ENCODE measurements around the gene C5orf22. TPM values are rescaled to one million over a fixed set of nuclear protein-coding genes. Genes with fewer than 3 reads are reported as not detected.

The C5orf22 gene
- total RNA-seq, 1 experiment from 2014 or later: 40.6 TPM

DNA sequence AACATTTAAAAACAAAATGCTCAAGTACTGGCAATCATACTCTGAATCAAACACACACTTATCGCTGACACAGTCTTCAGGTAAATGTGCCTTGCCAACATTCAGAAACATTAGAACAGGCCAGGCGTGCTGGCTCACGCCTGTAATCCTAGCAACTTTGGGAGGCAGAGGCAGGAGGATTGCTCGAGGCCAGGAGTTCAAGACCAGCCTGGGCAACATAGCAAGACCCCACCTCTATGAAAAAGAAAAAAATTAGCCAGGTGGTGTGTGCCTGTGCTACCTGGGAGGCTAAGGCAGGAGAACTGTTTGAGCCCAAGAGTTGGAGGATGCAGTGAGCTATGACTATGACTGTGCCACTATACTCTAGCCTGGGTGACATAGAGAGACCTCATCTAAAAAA lies 20.8 kb upstream of the C5orf22 start:
- no peaks in the 10 kb centered on the region for H3K9me3 Mint-ChIP-seq
- CTCF ChIA-PET: no interaction called here

DNA sequence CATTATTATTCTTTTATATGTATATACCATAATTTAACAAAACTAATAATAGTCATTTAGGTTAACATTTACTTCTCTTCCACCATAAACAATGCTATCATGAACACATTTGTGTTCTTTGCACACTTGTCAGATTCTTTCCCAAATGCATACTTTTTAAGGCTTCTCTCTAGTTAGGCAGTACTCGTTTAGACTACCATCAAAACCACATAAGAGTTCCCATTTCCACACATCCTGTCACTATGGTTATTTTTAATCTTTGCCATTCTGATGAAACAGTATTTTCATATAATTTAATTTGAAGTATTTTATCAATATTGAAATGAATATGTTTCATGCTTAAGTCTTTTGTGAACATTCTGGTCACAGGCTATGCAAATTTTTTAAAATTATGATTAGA lies 15.3 kb upstream of the C5orf22 start:
- ChIA-PET CTCF (no interaction called here), POLR2A (no interaction called here)
- TF ChIP-seq ZNF396 (CRISPR knock-in tag; IDR thresholded peaks at IDR 0.05; ENCODE audit: borderline replicate concordance) (no peak), MXD4 (CRISPR knock-in tag; IDR thresholded peaks at IDR 0.05; ENCODE audit: borderline replicate concordance) (no peak), SMAD3 (CRISPR knock-in tag; IDR thresholded peaks at IDR 0.05; ENCODE audit: borderline replicate concordance) (no peak), ZNF121 (CRISPR knock-in tag; IDR thresholded peaks at IDR 0.05) (no peak), FOXP1 (CRISPR knock-in tag; IDR thresholded peaks at IDR 0.05; ENCODE audit: borderline replicate concordance) (no peak), NR1H2 (CRISPR knock-in tag; IDR thresholded peaks at IDR 0.05) (no peak), GABPB1 (CRISPR knock-in tag; IDR thresholded peaks at IDR 0.05) (no peak), ZNF416 (CRISPR knock-in tag; IDR thresholded peaks at IDR 0.05) (no peak), ZNF423 (CRISPR knock-in tag; IDR thresholded peaks at IDR 0.05) (no peak)
- TF ChIP-seq, protein P1, sequence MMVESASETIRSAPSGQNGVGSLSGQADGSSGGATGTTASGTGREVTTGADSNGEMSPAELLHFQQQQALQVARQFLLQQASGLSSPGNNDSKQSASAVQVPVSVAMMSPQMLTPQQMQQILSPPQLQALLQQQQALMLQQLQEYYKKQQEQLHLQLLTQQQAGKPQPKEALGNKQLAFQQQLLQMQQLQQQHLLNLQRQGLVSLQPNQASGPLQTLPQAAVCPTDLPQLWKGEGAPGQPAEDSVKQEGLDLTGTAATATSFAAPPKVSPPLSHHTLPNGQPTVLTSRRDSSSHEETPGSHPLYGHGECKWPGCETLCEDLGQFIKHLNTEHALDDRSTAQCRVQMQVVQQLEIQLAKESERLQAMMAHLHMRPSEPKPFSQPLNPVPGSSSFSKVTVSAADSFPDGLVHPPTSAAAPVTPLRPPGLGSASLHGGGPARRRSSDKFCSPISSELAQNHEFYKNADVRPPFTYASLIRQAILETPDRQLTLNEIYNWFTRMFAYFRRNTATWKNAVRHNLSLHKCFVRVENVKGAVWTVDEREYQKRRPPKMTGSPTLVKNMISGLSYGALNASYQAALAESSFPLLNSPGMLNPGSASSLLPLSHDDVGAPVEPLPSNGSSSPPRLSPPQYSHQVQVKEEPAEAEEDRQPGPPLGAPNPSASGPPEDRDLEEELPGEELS (CRISPR knock-in tag; IDR thresholded peaks at IDR 0.05): no peak
- TF ChIP-seq, protein P2, sequence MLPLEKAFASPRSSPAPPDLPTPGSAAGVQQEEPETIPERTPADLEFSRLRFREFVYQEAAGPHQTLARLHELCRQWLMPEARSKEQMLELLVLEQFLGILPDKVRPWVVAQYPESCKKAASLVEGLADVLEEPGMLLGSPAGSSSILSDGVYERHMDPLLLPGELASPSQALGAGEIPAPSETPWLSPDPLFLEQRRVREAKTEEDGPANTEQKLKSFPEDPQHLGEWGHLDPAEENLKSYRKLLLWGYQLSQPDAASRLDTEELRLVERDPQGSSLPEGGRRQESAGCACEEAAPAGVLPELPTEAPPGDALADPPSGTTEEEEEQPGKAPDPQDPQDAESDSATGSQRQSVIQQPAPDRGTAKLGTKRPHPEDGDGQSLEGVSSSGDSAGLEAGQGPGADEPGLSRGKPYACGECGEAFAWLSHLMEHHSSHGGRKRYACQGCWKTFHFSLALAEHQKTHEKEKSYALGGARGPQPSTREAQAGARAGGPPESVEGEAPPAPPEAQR (CRISPR knock-in tag; IDR thresholded peaks at IDR 0.05): no peak
- TF ChIP-seq, protein P3, sequence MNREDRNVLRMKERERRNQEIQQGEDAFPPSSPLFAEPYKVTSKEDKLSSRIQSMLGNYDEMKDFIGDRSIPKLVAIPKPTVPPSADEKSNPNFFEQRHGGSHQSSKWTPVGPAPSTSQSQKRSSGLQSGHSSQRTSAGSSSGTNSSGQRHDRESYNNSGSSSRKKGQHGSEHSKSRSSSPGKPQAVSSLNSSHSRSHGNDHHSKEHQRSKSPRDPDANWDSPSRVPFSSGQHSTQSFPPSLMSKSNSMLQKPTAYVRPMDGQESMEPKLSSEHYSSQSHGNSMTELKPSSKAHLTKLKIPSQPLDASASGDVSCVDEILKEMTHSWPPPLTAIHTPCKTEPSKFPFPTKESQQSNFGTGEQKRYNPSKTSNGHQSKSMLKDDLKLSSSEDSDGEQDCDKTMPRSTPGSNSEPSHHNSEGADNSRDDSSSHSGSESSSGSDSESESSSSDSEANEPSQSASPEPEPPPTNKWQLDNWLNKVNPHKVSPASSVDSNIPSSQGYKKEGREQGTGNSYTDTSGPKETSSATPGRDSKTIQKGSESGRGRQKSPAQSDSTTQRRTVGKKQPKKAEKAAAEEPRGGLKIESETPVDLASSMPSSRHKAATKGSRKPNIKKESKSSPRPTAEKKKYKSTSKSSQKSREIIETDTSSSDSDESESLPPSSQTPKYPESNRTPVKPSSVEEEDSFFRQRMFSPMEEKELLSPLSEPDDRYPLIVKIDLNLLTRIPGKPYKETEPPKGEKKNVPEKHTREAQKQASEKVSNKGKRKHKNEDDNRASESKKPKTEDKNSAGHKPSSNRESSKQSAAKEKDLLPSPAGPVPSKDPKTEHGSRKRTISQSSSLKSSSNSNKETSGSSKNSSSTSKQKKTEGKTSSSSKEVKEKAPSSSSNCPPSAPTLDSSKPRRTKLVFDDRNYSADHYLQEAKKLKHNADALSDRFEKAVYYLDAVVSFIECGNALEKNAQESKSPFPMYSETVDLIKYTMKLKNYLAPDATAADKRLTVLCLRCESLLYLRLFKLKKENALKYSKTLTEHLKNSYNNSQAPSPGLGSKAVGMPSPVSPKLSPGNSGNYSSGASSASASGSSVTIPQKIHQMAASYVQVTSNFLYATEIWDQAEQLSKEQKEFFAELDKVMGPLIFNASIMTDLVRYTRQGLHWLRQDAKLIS (CRISPR knock-in tag; IDR thresholded peaks at IDR 0.05; ENCODE audit: borderline replicate concordance): no peak
- Mint-ChIP-seq H3K27me3 (ENCODE audit: low read depth) (no peaks in the 10 kb centered on the region), H3K27ac (no peak overlapping the region), H3K4me1 (no peaks in the 10 kb centered on the region), H3K36me3 (peaks cover 52% of the 10 kb centered on the region), H3K9me3 (no peaks in the 10 kb centered on the region), H3K4me3 (no peak overlapping the region)
- ATAC-seq (no peak), DNase-seq (ENCODE audit: low spot score) (no peak)

More for the DNA sequence above, 20.8 kb upstream of the C5orf22 start:
- DNase-seq (ENCODE audit: low spot score) (no peak), ATAC-seq (no peak)
- POLR2A ChIA-PET: interaction anchor here (0.9 kb wide), 1 partner anchor 21 kb away, joined by 3 read pairs; the partner anchor contains the start of gene C5orf22
- Mint-ChIP-seq H3K36me3 (peaks cover 74% of the 10 kb centered on the region), H3K4me3 (no peak overlapping the region), H3K27ac (no peak overlapping the region), H3K27me3 (ENCODE audit: low read depth) (no peaks in the 10 kb centered on the region), H3K4me1 (no peaks in the 10 kb centered on the region)
- TF ChIP-seq ZNF121 (CRISPR knock-in tag; IDR thresholded peaks at IDR 0.05): peak; percentile 89
- TF ChIP-seq, protein P4, sequence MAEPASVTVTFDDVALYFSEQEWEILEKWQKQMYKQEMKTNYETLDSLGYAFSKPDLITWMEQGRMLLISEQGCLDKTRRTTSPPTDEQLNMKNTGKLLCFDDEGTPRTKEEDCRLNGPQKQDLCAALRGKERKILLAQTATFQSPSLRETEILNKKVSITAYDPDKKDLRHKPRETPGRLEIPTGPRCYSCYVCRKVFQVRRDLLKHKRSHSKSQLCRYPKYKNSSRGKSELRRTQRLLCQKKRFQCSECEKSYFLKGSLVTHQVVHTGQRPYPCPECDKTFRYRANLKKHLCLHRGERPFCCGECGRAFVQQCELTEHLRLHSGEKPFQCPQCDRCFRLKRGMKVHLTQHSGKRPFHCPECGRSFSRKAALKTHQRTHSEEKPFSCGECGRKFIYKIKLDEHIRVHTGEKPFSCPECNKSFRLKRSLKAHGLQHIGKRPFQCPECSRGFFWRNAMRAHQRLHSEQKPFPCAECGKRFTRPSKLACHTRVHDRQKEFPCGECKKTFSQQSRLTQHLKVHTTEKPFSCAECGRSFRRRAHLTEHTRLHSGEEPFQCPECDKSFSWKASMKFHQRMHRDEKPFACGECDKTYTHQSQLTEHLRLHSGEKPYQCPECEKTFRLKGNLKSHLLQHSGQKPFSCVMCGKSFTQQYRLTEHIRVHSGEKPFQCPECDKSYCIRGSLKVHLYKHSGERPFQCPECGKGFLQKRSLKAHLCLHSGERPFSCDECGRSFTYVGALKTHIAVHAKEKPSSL (CRISPR knock-in tag; conservative IDR thresholded peaks at IDR 0.05): no peak
- TF ChIP-seq ZBTB21 (CRISPR knock-in tag; IDR thresholded peaks at IDR 0.05; ENCODE audit: borderline replicate concordance): no peak
